ENCODE data around the gene ZNF354B.

The ZNF354B gene

GRCh38 chr5:178883815-178884430, 24.2 kb downstream of the ZNF354B start:
- DNase-seq (ENCODE audit: low spot score) = no peak

- DNase-seq (ENCODE audit: low spot score) = peak; percentile 89
Measured at GRCh38 chr5:178895615-178896571, 36.1 kb downstream of the ZNF354B start, which contains the start of gene ZFP2. Gene ZFP2 (plus strand): TSS chr5:178895913. CDS start chr5:178931314, 35,401 bp downstream.

GRCh38 chr5:178899289-178899688, 39.5 kb downstream of the ZNF354B start:
- no peak for DNase-seq (ENCODE audit: low spot score)

- no peak for DNase-seq (ENCODE audit: low spot score)
Measured at GRCh38 chr5:178902849-178903248, 43.1 kb downstream of the ZNF354B start.

GRCh38 chr5:178931846-178932760, 72.3 kb downstream of the ZNF354B start:
- no peak for DNase-seq (ENCODE audit: low spot score)

Data from D341Med (cell line).